Heart left ventricle (tissue), 13 donors: ENCODE measurements around the gene CAMKK2.

ENCODE experiments used
- CTCF ChIP-seq, 12 donors: fragments of 200-600 bp; sonication (generic) in 4 of 12; IDR thresholded peaks; one replicate each; pipeline versions ENCODE4 v1.5.0 to v1.8.0; 2018 to 2022; ENCODE audit warnings: antibody characterized with exemption in 12 of 12, mild to moderate bottlenecking in 5 of 12
- POLR2A ChIP-seq, 2 donors: fragments of 450-650 bp; IDR thresholded peaks; one replicate each; pipeline ENCODE4 v1.6.1; 2017; ENCODE audit warnings: antibody characterized with exemption in 2 of 2, mild to moderate bottlenecking in 2 of 2, moderate library complexity in 2 of 2
- donor health status: ischemic (EF 13 %, LVEDD 7.1; RV severe dilation, severe dysfunction).
- donor health status: DM: no; HTN: yes; CAD: no.
- donor health status: DM: no; HTN: no; CAD: no.
- donor health status: ischemic (EF 25% LVEDD 6.9; RV normal size, moderate dysfunction).
- donor health status: ischemic (EF 25% LVEDD 5.7; RV mildly dilated, moderate dysfunction).
- donor health status: ischemic (EF 35%, LVEDD 5.7; RV mildly dilated, moderate dysfunction).
- donor health status: nonischemic (EF 11% LVEDD 7.7; RV severe dilation, severe dysfunction).
- donor health status: DM: yes; HTN: yes; CAD: no.
- donor health status: PGD.
- donor health status: ischemic (EF 29% LVEDD 5.4; RV normal size, mild dysfunction).
- donor health status: nonischemic (EF 23%, LVEDD 6.1; RV moderate dilation, normal function).

DNA sequence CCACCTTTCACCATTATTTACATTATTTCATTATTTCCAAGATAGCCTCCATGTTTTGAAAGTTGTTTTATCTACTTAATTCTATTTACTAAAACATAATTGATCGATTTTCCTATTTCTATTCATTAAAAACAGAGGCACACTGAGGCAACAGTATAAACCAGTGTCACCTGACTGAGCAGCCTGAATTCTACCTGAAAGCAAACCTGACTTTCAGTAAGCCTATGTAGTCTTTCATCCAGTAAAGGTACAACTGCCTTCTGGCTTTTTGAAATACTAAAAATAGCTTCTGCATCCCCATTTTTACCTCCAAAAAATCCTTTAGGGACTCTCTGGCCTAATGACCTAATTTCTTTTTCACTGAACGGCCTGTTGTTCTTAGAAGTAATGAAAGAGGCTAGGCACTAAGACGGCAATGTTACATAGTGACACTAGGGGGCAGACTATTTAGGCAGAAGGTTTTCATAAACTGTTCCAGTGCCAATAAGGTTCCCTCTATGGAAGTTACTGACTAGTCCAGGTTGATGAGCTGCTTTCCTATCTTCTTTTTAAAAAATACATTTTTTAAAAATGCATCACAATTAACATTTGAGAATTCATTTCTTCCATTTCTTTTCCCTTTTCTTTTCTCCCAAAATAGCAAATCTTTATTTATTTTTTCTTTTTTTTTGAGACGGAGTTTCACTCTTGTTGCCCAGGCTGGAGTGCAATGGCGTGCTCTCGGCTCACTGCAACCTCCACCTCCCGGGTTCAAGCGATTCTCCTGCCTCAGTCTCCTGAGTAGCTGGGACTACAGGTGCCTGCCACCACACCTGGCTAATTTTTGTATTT lies 38.2 kb upstream of the CAMKK2 start:
- TF ChIP-seq CTCF (IDR thresholded peaks at IDR 0.05) (peak; percentile 76 to 93 (median 86)), POLR2A (IDR thresholded peaks at IDR 0.05) (no peak)
